Astrocyte (in vitro differentiated cells and primary cell): Measurements from ENCODE around the gene ALDH1A3. TPM values are rescaled to one million over a fixed set of nuclear protein-coding genes. Genes with fewer than 3 reads are reported as not detected.

Experiments
- DNase-seq: peaks from one replicate; pipeline ENCODE4 v3.0.0-alpha.2; 2010; ENCODE audit warnings: low read depth
- FAIRE-seq: peaks from 2 replicates; lab custom pipeline; 2011; peaks lifted over from hg19 to GRCh38; lab: Jason Lieb, UNC
- H2AFZ ChIP-seq: 2 replicates; pipeline ENCODE4 v1.6.0; 2012; ENCODE audit warnings: low read depth, low read length, inconsistent platforms
- H3K27ac ChIP-seq: 2 replicates; pipeline ENCODE4 v1.5.1; 2011; ENCODE audit warnings: low read depth, low read length, inconsistent platforms
- H3K27me3 ChIP-seq: 2 replicates; pipeline ENCODE4 v1.6.0; 2011; ENCODE audit warnings: low read length, inconsistent platforms; ENCODE audit not compliant: insufficient read depth
- H3K36me3 ChIP-seq: 2 replicates; pipeline ENCODE4 v1.5.1; 2011; ENCODE audit warnings: low read length, inconsistent platforms; ENCODE audit not compliant: insufficient read depth
- H3K4me1 ChIP-seq: 2 replicates; pipeline ENCODE4 v1.5.1; 2011; ENCODE audit warnings: low read length, inconsistent platforms; ENCODE audit not compliant: insufficient read depth
- H3K4me2 ChIP-seq: 2 replicates; pipeline ENCODE4 v1.6.0; 2012; ENCODE audit warnings: low read length, inconsistent platforms
- H3K4me3 ChIP-seq: 2 replicates; pipeline ENCODE4 v1.5.1; 2011; ENCODE audit warnings: low read depth, mild to moderate bottlenecking, low read length, inconsistent platforms; ENCODE audit not compliant: insufficient read depth
- H3K79me2 ChIP-seq: 2 replicates; pipeline ENCODE4 v1.6.0; 2012; ENCODE audit warnings: mild to moderate bottlenecking, low read length, inconsistent platforms; ENCODE audit not compliant: insufficient read depth
- H3K9ac ChIP-seq: 2 replicates; pipeline ENCODE4 v1.6.0; 2012; ENCODE audit warnings: mild to moderate bottlenecking, low read length, inconsistent platforms
- H3K9me3 ChIP-seq: 2 replicates; pipeline ENCODE4 v1.5.1; 2012; ENCODE audit warnings: low read depth, mild to moderate bottlenecking, low read length, inconsistent platforms; ENCODE audit not compliant: insufficient read depth
- H4K20me1 ChIP-seq: 2 replicates; pipeline ENCODE4 v1.6.0; 2012; ENCODE audit warnings: low read length, inconsistent platforms; ENCODE audit not compliant: insufficient read depth
- H3K27ac Mint-ChIP-seq: one replicate; pipeline ENCODE4 v1.8.0; 2021; ENCODE audit warnings: mild to moderate bottlenecking, mixed read lengths; ENCODE audit not compliant: unreplicated experiment
- H3K27me3 Mint-ChIP-seq: one replicate; pipeline ENCODE4 v1.8.0; 2021; ENCODE audit warnings: low read depth, mixed read lengths; ENCODE audit not compliant: unreplicated experiment
- H3K36me3 Mint-ChIP-seq: one replicate; pipeline ENCODE4 v1.8.0; 2021; ENCODE audit warnings: low read depth, mixed read lengths; ENCODE audit not compliant: unreplicated experiment
- H3K4me1 Mint-ChIP-seq: one replicate; pipeline ENCODE4 v1.8.0; 2021; ENCODE audit warnings: low read depth, mixed read lengths; ENCODE audit not compliant: unreplicated experiment
- H3K4me3 Mint-ChIP-seq: one replicate; pipeline ENCODE4 v1.8.0; 2021; ENCODE audit warnings: mild to moderate bottlenecking, moderate library complexity, mixed read lengths; ENCODE audit not compliant: unreplicated experiment
- H3K9me3 Mint-ChIP-seq: one replicate; pipeline ENCODE4 v1.8.0; 2021; ENCODE audit warnings: mild to moderate bottlenecking, mixed read lengths; ENCODE audit not compliant: unreplicated experiment
- EZH2 ChIP-seq: IDR thresholded peaks from 2 replicates; pipeline ENCODE4 v1.6.1; 2012; ENCODE audit warnings: mild to moderate bottlenecking, low read length, inconsistent platforms; ENCODE audit not compliant: insufficient read depth
- total RNA-seq: library from RNA; stranded (reverse); gene quantifications from 2 replicates; pipeline ENCODE4 v1.2.1, GENCODE V29; 2021
- TF ChIP-seq, protein P1 (sequence below): IDR thresholded peaks from 2 replicates; pipeline ENCODE4 v1.5.1; 2011; ENCODE audit warnings: low read depth, mild to moderate bottlenecking, inconsistent platforms, low read length, moderate library complexity; ENCODE audit not compliant: insufficient read depth

The ALDH1A3 gene
- total RNA-seq, 1 donor from 2014 or later: 0.95 TPM

DNA sequence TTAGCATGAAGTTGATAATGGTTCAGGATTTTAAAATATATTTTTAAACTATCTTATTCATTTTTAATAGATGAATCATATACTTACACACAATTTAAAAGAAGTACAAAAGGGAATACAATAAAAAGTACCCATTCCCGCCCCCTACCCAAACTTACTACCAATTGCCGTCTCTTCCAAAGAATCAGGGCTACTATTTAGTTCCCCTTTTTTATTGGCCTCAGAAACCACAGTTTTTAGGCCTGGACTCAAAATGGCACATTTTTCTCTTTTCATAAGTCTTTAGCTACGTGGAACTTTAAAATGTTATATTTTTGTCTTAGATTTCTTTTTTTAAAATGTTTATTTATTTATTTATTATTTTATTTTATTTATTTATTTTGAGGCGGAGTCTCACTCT lies 57.5 kb downstream of the ALDH1A3 start:
- peaks cover 3% of the 10 kb centered on the region for H4K20me1 ChIP-seq
- Mint-ChIP-seq H3K36me3 (peaks cover 2% of the 10 kb centered on the region), H3K4me3 (no peak overlapping the region), H3K4me1 (peaks cover 3% of the 10 kb centered on the region), H3K27ac (no peak overlapping the region), H3K27me3 (peaks cover 2% of the 10 kb centered on the region), H3K9me3 (no peaks in the 10 kb centered on the region)
- FAIRE-seq: no peak
- H3K4me1 ChIP-seq: no peaks in the 10 kb centered on the region
- no peak for DNase-seq
- no peak overlapping the region for H3K27ac ChIP-seq
- no peak overlapping the region for H2AFZ ChIP-seq
- no peak overlapping the region for H3K9ac ChIP-seq
- no peak overlapping the region for H3K4me2 ChIP-seq
- H3K27me3 ChIP-seq: no peaks in the 10 kb centered on the region
- no peaks in the 10 kb centered on the region for H3K79me2 ChIP-seq
- H3K36me3 ChIP-seq: no peaks in the 10 kb centered on the region
- no peak overlapping the region for H3K4me3 ChIP-seq
- no peak for TF ChIP-seq EZH2
- TF ChIP-seq, protein P1, sequence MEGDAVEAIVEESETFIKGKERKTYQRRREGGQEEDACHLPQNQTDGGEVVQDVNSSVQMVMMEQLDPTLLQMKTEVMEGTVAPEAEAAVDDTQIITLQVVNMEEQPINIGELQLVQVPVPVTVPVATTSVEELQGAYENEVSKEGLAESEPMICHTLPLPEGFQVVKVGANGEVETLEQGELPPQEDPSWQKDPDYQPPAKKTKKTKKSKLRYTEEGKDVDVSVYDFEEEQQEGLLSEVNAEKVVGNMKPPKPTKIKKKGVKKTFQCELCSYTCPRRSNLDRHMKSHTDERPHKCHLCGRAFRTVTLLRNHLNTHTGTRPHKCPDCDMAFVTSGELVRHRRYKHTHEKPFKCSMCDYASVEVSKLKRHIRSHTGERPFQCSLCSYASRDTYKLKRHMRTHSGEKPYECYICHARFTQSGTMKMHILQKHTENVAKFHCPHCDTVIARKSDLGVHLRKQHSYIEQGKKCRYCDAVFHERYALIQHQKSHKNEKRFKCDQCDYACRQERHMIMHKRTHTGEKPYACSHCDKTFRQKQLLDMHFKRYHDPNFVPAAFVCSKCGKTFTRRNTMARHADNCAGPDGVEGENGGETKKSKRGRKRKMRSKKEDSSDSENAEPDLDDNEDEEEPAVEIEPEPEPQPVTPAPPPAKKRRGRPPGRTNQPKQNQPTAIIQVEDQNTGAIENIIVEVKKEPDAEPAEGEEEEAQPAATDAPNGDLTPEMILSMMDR: no peak
- H3K9me3 ChIP-seq: peaks cover 2% of the 10 kb centered on the region

DNA sequence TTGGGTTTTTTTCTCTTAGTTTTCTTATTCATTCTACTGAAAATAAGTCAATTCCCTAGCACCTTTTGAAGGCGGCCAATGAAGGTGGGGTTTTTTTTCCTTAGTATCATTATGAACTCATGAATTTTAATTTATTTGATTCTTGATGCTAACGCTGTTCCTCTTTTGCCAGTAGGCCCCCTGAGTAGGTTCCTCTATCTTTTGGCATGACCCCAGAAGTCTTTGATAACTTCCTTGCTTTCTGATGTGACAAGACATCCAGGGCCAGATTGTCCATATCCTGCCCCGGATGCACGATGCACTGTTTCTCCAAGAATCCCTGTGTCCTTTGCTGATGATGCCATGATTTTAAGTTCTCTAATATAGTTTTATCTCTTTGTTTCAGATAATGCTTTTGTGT lies 60.2 kb downstream of the ALDH1A3 start:
- Histone ChIP-seq H3K27me3 (no peaks in the 10 kb centered on the region), H3K4me3 (no peak overlapping the region), H2AFZ (no peak overlapping the region), H3K27ac (no peak overlapping the region), H3K79me2 (no peaks in the 10 kb centered on the region), H3K9me3 (peaks cover 2% of the 10 kb centered on the region), H3K36me3 (no peaks in the 10 kb centered on the region), H3K9ac (no peak overlapping the region), H3K4me1 (no peaks in the 10 kb centered on the region), H4K20me1 (no peaks in the 10 kb centered on the region), H3K4me2 (no peak overlapping the region)
- DNase-seq (no peak), FAIRE-seq (no peak)
- H3K4me1 Mint-ChIP-seq: no peaks in the 10 kb centered on the region
- no peak overlapping the region for H3K27ac Mint-ChIP-seq
- no peak for TF ChIP-seq EZH2
- TF ChIP-seq, protein P1: no peak
- peaks cover 4% of the 10 kb centered on the region for H3K27me3 Mint-ChIP-seq
- H3K36me3 Mint-ChIP-seq: peaks cover 2% of the 10 kb centered on the region
- H3K9me3 Mint-ChIP-seq: no peaks in the 10 kb centered on the region
- no peak overlapping the region for H3K4me3 Mint-ChIP-seq

DNA sequence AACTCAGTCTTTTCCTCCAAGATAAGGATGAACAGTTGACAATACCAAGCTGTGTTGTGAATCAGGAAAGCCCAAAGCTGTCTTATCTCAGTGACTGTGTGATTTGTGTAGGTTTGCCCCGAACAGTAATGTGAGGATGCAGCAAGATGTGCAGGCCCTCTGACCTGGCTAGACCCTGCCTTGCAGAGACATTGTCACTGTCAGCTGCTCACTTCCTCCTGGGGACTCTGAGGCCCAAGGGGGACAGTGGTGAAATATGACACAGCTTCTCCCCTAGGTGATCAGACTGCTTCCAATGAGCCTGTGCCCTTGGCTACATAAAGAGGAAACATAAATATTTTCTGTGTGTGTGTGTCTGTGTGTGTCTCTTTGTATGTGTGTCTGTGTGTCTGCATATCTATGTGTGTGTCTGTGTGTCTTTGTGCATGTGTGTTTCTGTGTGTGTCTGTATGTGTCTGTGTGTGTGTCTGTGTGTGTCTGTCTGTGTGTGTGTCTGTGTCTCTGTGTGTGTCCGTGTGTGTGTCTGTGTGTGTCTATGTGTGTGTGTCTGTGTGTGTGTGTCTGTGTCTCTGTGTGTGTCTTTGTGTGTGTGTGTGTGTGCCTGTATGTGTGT lies 61.2 kb downstream of the ALDH1A3 start:
- no peak for FAIRE-seq
- H3K27me3 ChIP-seq: no peaks in the 10 kb centered on the region
- no peak overlapping the region for H3K9ac ChIP-seq
- TF ChIP-seq, protein P1: no peak
- no peak for TF ChIP-seq EZH2
- no peaks in the 10 kb centered on the region for H3K9me3 Mint-ChIP-seq
- H3K4me3 Mint-ChIP-seq: no peak overlapping the region
- no peak overlapping the region for H3K27ac ChIP-seq
- peaks cover 2% of the 10 kb centered on the region for H3K9me3 ChIP-seq
- DNase-seq: no peak
- no peaks in the 10 kb centered on the region for H3K79me2 ChIP-seq
- no peaks in the 10 kb centered on the region for H3K4me1 Mint-ChIP-seq
- no peak overlapping the region for H3K4me3 ChIP-seq
- no peaks in the 10 kb centered on the region for H3K4me1 ChIP-seq
- no peaks in the 10 kb centered on the region for H4K20me1 ChIP-seq
- no peak overlapping the region for H3K27ac Mint-ChIP-seq
- H3K27me3 Mint-ChIP-seq: peaks cover 2% of the 10 kb centered on the region
- H3K36me3 Mint-ChIP-seq: peaks cover 2% of the 10 kb centered on the region
- no peak overlapping the region for H3K4me2 ChIP-seq
- H3K36me3 ChIP-seq: no peaks in the 10 kb centered on the region
- H2AFZ ChIP-seq: no peak overlapping the region
